Ovary (tissue), 3 donors: Measurements from ENCODE around the gene SEMA6A.

ENCODE experiments used
- CTCF ChIP-seq, 3 donors: fragments of 450-650 bp in 2 of 3; fragments of 200-600 bp in 1 of 3; IDR thresholded peaks; one replicate each; pipeline versions ENCODE4 v1.5.1 to v1.8.0; 2016 to 2022; ENCODE audit warnings: antibody characterized with exemption in 3 of 3, mild to moderate bottlenecking in 1 of 3
- POLR2A ChIP-seq: fragments of 450-650 bp; IDR thresholded peaks from one replicate; pipeline ENCODE4 v1.6.1; 2017; ENCODE audit warnings: antibody characterized with exemption, mild to moderate bottlenecking, moderate library complexity
- donor health status: DM: no; HTN: no; CAD: no.

DNA sequence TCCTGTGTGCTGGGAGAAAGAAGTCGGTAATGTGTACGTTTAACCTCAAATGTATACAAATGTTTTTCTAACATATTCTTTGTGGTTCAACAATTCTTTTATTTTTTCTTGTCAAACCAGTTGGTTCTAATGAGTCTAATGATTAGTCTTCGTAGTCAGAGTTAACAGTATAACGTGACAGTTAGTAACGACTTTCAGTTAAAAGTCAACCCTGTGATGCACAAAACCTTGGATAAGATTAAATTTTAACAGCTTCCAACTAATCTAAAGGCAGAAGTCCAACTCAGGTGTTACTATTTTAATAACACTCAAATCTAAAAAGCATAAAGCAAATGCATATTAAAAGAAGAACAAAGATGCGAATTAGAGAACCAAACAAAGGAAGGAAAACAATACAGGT lies 47.0 kb downstream of the SEMA6A start:
- TF ChIP-seq POLR2A: no peak
- no peak for TF ChIP-seq CTCF (IDR thresholded peaks at IDR 0.05)
